IMR-90 (cell line): ENCODE measurements around the gene NPPB. TPM values are rescaled to one million over a fixed set of nuclear protein-coding genes. Genes with fewer than 3 reads are reported as not detected.
A peak's percentile ranks its signal among the peaks of the same experiment; 100 is the strongest.

Source experiments
- ATAC-seq: fragments of 200-7000 bp; cut with Tn5 transposase; 2 replicates; pipeline ENCODE4 v1.9.1; 2020; ENCODE audit warnings: low read depth, mild to moderate bottlenecking, moderate library complexity
- BruUV-seq: library from RNA; stranded (reverse); fragments of 400-500 nt; replicated peaks from 2 replicates; lab custom pipeline; 2021; lab: Mats Ljungman, UMichigan
- CTCF ChIA-PET: fragments of 300-600 bp; formaldehyde crosslinking; extraction: SDS; loops from one replicate; lab custom pipeline; 2021; ENCODE audit warnings: antibody characterized with exemption; lab: Yijun Ruan, JAX
- POLR2A ChIA-PET: fragments of 300-600 bp; sonication (Branson Sonifier 250); formaldehyde crosslinking; loops from one replicate; lab custom pipeline; 2022; ENCODE audit warnings: antibody characterized with exemption; ENCODE audit not compliant: unreplicated experiment; lab: Charles Lee
- DNase-seq: peaks from one replicate; pipeline ENCODE4 v3.0.0; 2013
- H2AFZ ChIP-seq: replicated peaks from 2 replicates; pipeline ENCODE3; 2013; ENCODE audit warnings: low read length, mild to moderate bottlenecking; ENCODE audit not compliant: poor library complexity
- H2AK5ac ChIP-seq: 2 replicates; pipeline ENCODE4 v1.6.1; 2013; ENCODE audit warnings: low read depth, low read length, inconsistent platforms
- H2AK9ac ChIP-seq: replicated peaks from 2 replicates; pipeline ENCODE3; 2013; ENCODE audit warnings: mild to moderate bottlenecking, low read depth, low read length, moderate library complexity; ENCODE audit not compliant: poor library complexity
- H2BK120ac ChIP-seq: 2 replicates; pipeline ENCODE4 v1.6.1; 2013; ENCODE audit warnings: low read depth, low read length, inconsistent platforms
- H2BK15ac ChIP-seq: 3 replicates; pipeline ENCODE4 v1.6.1; 2013; ENCODE audit warnings: low read depth, low read length, inconsistent platforms
- H2BK20ac ChIP-seq: 2 replicates; pipeline ENCODE4 v1.6.1; 2013; ENCODE audit warnings: low read depth, mild to moderate bottlenecking, inconsistent platforms, low read length, moderate library complexity
- H2BK5ac ChIP-seq: 2 replicates; pipeline ENCODE4 v1.6.1; 2013; ENCODE audit warnings: mild to moderate bottlenecking, low read depth, low read length, inconsistent platforms; ENCODE audit not compliant: poor library complexity, severe bottlenecking
- H3K14ac ChIP-seq: replicated peaks from 2 replicates; pipeline ENCODE4 v1.6.1; 2013; ENCODE audit warnings: low read depth, low read length, inconsistent platforms
- H3K18ac ChIP-seq: 2 replicates; pipeline ENCODE4 v1.6.1; 2013; ENCODE audit warnings: low read depth, low read length, control low read depth
- H3K23ac ChIP-seq: 2 replicates; pipeline ENCODE4 v1.6.1; 2013; ENCODE audit warnings: low read depth, low read length, inconsistent platforms
- H3K27ac ChIP-seq: 2 replicates; pipeline ENCODE4 v1.5.1; 2013; ENCODE audit warnings: mild to moderate bottlenecking, control low read depth, low read length; ENCODE audit not compliant: insufficient read depth
- H3K27me3 ChIP-seq: 2 replicates; pipeline ENCODE4 v1.6.1; 2013; ENCODE audit warnings: low read length; ENCODE audit not compliant: control insufficient read depth, insufficient read depth
- H3K36me3 ChIP-seq: 2 replicates; pipeline ENCODE4 v1.6.1; 2013; ENCODE audit warnings: low read length, mixed read lengths; ENCODE audit not compliant: control insufficient read depth, insufficient read depth
- H3K4ac ChIP-seq: 2 replicates; pipeline ENCODE4 v1.6.1; 2013; ENCODE audit warnings: low read depth, low read length, inconsistent platforms
- H3K4me1 ChIP-seq: 2 replicates; pipeline ENCODE4 v1.6.1; 2013; ENCODE audit warnings: low read length, mixed read lengths; ENCODE audit not compliant: control insufficient read depth, insufficient read depth
- H3K4me2 ChIP-seq: 2 replicates; pipeline ENCODE4 v1.6.1; 2013; ENCODE audit warnings: low read depth, mild to moderate bottlenecking, control low read depth, low read length, moderate library complexity
- H3K4me3 ChIP-seq: 2 replicates; pipeline ENCODE4 v1.5.1; 2013; ENCODE audit warnings: low read depth, mild to moderate bottlenecking, control low read depth, low read length, moderate library complexity; ENCODE audit not compliant: insufficient read depth
- H3K56ac ChIP-seq: 2 replicates; pipeline ENCODE4 v1.6.1; 2013; ENCODE audit warnings: low read length, inconsistent platforms; ENCODE audit not compliant: insufficient read depth; ENCODE audit errors: extremely low read depth
- H3K79me1 ChIP-seq, 2 experiments: 2 replicates each; pipeline ENCODE4 v1.6.1; 2013; ENCODE audit warnings: low read length in 2 of 2, inconsistent platforms in 1 of 2, low read depth in 1 of 2
- H3K9ac ChIP-seq: 2 replicates; pipeline ENCODE4 v1.6.1; 2013; ENCODE audit warnings: low read depth, low read length, control low read depth
- H3K9me1 ChIP-seq: 2 replicates; pipeline ENCODE4 v1.6.1; 2013; ENCODE audit warnings: low read length, inconsistent platforms; ENCODE audit not compliant: insufficient read depth
- H3K9me3 ChIP-seq: 2 replicates; pipeline ENCODE4 v1.6.1; 2013; ENCODE audit warnings: low read length; ENCODE audit not compliant: control insufficient read depth, insufficient read depth
- H4K20me1 ChIP-seq: 2 replicates; pipeline ENCODE4 v1.6.1; 2013; ENCODE audit warnings: low read length, inconsistent platforms; ENCODE audit not compliant: insufficient read depth
- H4K5ac ChIP-seq: 2 replicates; pipeline ENCODE4 v1.6.1; 2013; ENCODE audit warnings: mild to moderate bottlenecking, low read depth, low read length, control low read depth
- H4K8ac ChIP-seq, 2 experiments: 2 replicates each; pipeline ENCODE4 v1.6.1; 2013; ENCODE audit warnings: low read depth in 2 of 2, low read length in 2 of 2, control low read depth in 1 of 2, inconsistent platforms in 1 of 2
- H4K91ac ChIP-seq: 2 replicates; pipeline ENCODE4 v1.6.1; 2013; ENCODE audit warnings: low read depth, low read length, inconsistent platforms; ENCODE audit not compliant: insufficient read depth
- BHLHE40 ChIP-seq: fragments of 150-350 bp; IDR thresholded peaks from 2 replicates; pipeline ENCODE4 v1.6.1; 2016; ENCODE audit warnings: mild to moderate bottlenecking, low read depth, low read length
- CEBPB ChIP-seq: IDR thresholded peaks from 2 replicates; pipeline ENCODE4 v1.6.1; 2012; ENCODE audit warnings: low read depth, low read length, improper control_type of control experiment
- CHD1 ChIP-seq: IDR thresholded peaks from 2 replicates; pipeline ENCODE4 v1.6.1; 2012; ENCODE audit warnings: low read depth, low read length, improper control_type of control experiment
- ELK1 ChIP-seq: fragments of 150-350 bp; IDR thresholded peaks from 2 replicates; pipeline ENCODE4 v1.6.1; 2016; ENCODE audit warnings: low read depth, mild to moderate bottlenecking, low read length, moderate library complexity, borderline replicate concordance
- FOS ChIP-seq: fragments of 150-350 bp; IDR thresholded peaks from 2 replicates; pipeline ENCODE4 v1.6.1; 2016; ENCODE audit warnings: low read depth, low read length
- MAFK ChIP-seq: IDR thresholded peaks from 2 replicates; pipeline ENCODE4 v1.6.1; 2012; ENCODE audit warnings: low read depth, low read length, improper control_type of control experiment
- MAZ ChIP-seq: IDR thresholded peaks from 2 replicates; pipeline ENCODE4 v1.6.1; 2012; ENCODE audit warnings: low read depth, mild to moderate bottlenecking, low read length, improper control_type of control experiment, moderate library complexity, borderline replicate concordance
- MXI1 ChIP-seq: IDR thresholded peaks from 2 replicates; pipeline ENCODE4 v1.6.1; 2012; ENCODE audit warnings: low read depth, mild to moderate bottlenecking, low read length, moderate library complexity, borderline replicate concordance
- NFE2L2 ChIP-seq: fragments of 150-350 bp; IDR thresholded peaks from 2 replicates; pipeline ENCODE4 v1.6.1; 2016; ENCODE audit warnings: low read depth, mild to moderate bottlenecking, low read length
- POLR2A ChIP-seq: IDR thresholded peaks from 2 replicates; pipeline ENCODE4 v1.6.1; 2012; ENCODE audit warnings: mild to moderate bottlenecking, low read depth, low read length
- RAD21 ChIP-seq: IDR thresholded peaks from 2 replicates; pipeline ENCODE4 v1.6.1; 2012; ENCODE audit warnings: low read length, improper control_type of control experiment
- RCOR1 ChIP-seq: IDR thresholded peaks from 2 replicates; pipeline ENCODE4 v1.6.1; 2012; ENCODE audit warnings: mild to moderate bottlenecking, low read length, improper control_type of control experiment; ENCODE audit not compliant: insufficient replicate concordance
- RFX5 ChIP-seq: IDR thresholded peaks from 2 replicates; pipeline ENCODE4 v1.8.0; 2012; ENCODE audit warnings: low read depth, mild to moderate bottlenecking, low read length, moderate library complexity
- SMC3 ChIP-seq: fragments of 150-350 bp; IDR thresholded peaks from 2 replicates; pipeline ENCODE4 v1.6.1; 2016; ENCODE audit warnings: low read depth, mild to moderate bottlenecking, antibody characterized with exemption, low read length, moderate library complexity
- WGBS, 2 experiments: methylation state at CpG; one replicate each; pipeline versions ENCODE4 v1.1.5 to v1.1.7; 2013; ENCODE audit warnings: missing lambda C conversion rate in 2 of 2; ENCODE audit not compliant: insufficient read length in 1 of 2; ENCODE audit errors: extremely low coverage in 2 of 2; 5-methylcytosine and 5-hydroxymethylcytosine counted together
- dilution Hi-C: fragments of 300-500 bp; cut with HindIII; formaldehyde crosslinking; loops from one replicate; pipeline ENCODE4 v1.14.3; 2018; ENCODE audit warnings: low sequenced_read_pairs; ENCODE audit not compliant: unreplicated experiment
- in situ Hi-C: fragments of 300-500 bp; cut with MboI; formaldehyde crosslinking; loops from 3 replicates; pipeline ENCODE4 v1.14.3; 2019; ENCODE audit warnings: low sequenced_read_pairs, inconsistent platforms, mixed read lengths
- intact Hi-C: fragments of 100-400 bp; cut with micrococcal nuclease; formaldehyde crosslinking; loops from 2 replicates; pipeline ENCODE4 v1.10.0; 2022
- polyA plus RNA-seq, 3 experiments: library from polyadenylated mRNA; depleted of rRNA; stranded (reverse); fragments of >200 nt; gene quantifications; 2 replicates each; pipeline ENCODE4 v1.2.3, GENCODE V29; 2012; ENCODE audit warnings: low replicate concordance in 1 of 3
- total RNA-seq: library from RNA; depleted of rRNA; stranded (reverse); fragments of >200 nt; gene quantifications from 2 replicates; pipeline ENCODE4 v1.2.3, GENCODE V29; 2012
- TF ChIP-seq, protein P1 (sequence below): fragments of 150-350 bp; IDR thresholded peaks from 2 replicates; pipeline ENCODE4 v1.6.1; 2017; ENCODE audit warnings: mild to moderate bottlenecking, antibody characterized with exemption, low read length, low read depth
- TF ChIP-seq, protein P2 (sequence below): conservative IDR thresholded peaks from 2 replicates; pipeline ENCODE4 v1.5.1; 2012; ENCODE audit warnings: mild to moderate bottlenecking, low read depth, low read length, improper control_type of control experiment

The NPPB gene
- total and polyA plus RNA-seq, 2 of the 4 experiments (the other 2 are of a cell fraction), result not detected

DNA sequence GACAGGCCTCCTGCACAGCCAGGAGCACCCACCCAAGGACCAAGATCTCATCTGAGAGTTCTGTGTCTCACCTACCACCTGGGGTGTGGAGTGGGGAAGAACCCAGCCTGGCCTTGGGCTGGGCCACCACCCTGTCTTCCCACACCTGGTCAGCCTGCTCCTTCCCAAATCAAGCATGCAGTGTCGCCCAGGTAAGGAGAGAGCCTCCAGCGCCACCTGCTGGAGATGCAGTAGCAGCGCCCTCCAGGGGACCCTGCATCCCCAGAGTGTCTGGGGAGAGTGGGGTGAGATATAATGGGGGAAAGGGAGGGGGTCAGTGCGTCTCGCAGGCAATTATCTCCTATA, 35.1 kb upstream of the NPPB start:
- no peak overlapping the region for H3K9ac ChIP-seq
- intact Hi-C loops (loop anchor here (1.0 to 5.0 kb wide), 2 partner anchors 56 to 857 kb away; no protein-coding TSS in a partner anchor), dilution Hi-C loops (no loop called here), in situ Hi-C loops (no loop called here)
- no CpG with 5 or more reads among the region's 5 CpGs for WGBS, 2 experiments
- no peaks in the 10 kb centered on the region for H3K79me1 ChIP-seq
- BruUV-seq, result no TSS peak
- H3K56ac ChIP-seq, result no peak overlapping the region
- peak; percentile 15 for DNase-seq
- H3K18ac ChIP-seq, result no peak overlapping the region
- H3K4me1 ChIP-seq, result no peaks in the 10 kb centered on the region
- H3K4me3 ChIP-seq, result no peak overlapping the region
- ChIA-PET POLR2A (no interaction called here), CTCF (no interaction called here)
- H3K14ac ChIP-seq, result no peak overlapping the region
- ATAC-seq, result peak; percentile 92
- TF ChIP-seq, protein P1, sequence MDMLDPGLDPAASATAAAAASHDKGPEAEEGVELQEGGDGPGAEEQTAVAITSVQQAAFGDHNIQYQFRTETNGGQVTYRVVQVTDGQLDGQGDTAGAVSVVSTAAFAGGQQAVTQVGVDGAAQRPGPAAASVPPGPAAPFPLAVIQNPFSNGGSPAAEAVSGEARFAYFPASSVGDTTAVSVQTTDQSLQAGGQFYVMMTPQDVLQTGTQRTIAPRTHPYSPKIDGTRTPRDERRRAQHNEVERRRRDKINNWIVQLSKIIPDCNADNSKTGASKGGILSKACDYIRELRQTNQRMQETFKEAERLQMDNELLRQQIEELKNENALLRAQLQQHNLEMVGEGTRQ, result no peak
- no peak for TF ChIP-seq RCOR1
- TF ChIP-seq SMC3, result peak; percentile 67
- TF ChIP-seq MAFK, result no peak
- TF ChIP-seq CHD1, result no peak
- TF ChIP-seq, protein P2, sequence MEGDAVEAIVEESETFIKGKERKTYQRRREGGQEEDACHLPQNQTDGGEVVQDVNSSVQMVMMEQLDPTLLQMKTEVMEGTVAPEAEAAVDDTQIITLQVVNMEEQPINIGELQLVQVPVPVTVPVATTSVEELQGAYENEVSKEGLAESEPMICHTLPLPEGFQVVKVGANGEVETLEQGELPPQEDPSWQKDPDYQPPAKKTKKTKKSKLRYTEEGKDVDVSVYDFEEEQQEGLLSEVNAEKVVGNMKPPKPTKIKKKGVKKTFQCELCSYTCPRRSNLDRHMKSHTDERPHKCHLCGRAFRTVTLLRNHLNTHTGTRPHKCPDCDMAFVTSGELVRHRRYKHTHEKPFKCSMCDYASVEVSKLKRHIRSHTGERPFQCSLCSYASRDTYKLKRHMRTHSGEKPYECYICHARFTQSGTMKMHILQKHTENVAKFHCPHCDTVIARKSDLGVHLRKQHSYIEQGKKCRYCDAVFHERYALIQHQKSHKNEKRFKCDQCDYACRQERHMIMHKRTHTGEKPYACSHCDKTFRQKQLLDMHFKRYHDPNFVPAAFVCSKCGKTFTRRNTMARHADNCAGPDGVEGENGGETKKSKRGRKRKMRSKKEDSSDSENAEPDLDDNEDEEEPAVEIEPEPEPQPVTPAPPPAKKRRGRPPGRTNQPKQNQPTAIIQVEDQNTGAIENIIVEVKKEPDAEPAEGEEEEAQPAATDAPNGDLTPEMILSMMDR, result peak; percentile 72
- peak; percentile 71 for TF ChIP-seq RAD21
- TF ChIP-seq MAZ, result no peak
- no peak for TF ChIP-seq CEBPB
- no peak for TF ChIP-seq ELK1
- no peak for TF ChIP-seq NFE2L2
- no peak for TF ChIP-seq BHLHE40
- TF ChIP-seq FOS, result no peak
- TF ChIP-seq RFX5, result no peak
- no peak for TF ChIP-seq MXI1
- no peak for TF ChIP-seq POLR2A
- no peak overlapping the region for H3K23ac ChIP-seq
- no peak overlapping the region for H3K4ac ChIP-seq
- no peak overlapping the region for H4K5ac ChIP-seq
- H2BK15ac ChIP-seq, result no peak overlapping the region
- no peaks in the 10 kb centered on the region for H3K9me3 ChIP-seq
- no peaks in the 10 kb centered on the region for H3K36me3 ChIP-seq
- no peak overlapping the region for H2AK9ac ChIP-seq
- no peaks in the 10 kb centered on the region for H4K20me1 ChIP-seq
- H2BK5ac ChIP-seq, result no peak overlapping the region
- no peaks in the 10 kb centered on the region for H3K9me1 ChIP-seq
- H4K91ac ChIP-seq, result no peak overlapping the region
- no peak overlapping the region for H2BK20ac ChIP-seq
- H2AFZ ChIP-seq, result no peak overlapping the region
- no peak overlapping the region for H3K27ac ChIP-seq
- no peak overlapping the region for H2BK120ac ChIP-seq
- no peak overlapping the region for H3K4me2 ChIP-seq
- no peak overlapping the region for H4K8ac ChIP-seq
- peaks cover 41% of the 10 kb centered on the region for H3K27me3 ChIP-seq
- H2AK5ac ChIP-seq, result no peak overlapping the region
